DOHH2 (cell line): ENCODE data around the gene TANGO2.
A peak's percentile ranks its signal among the peaks of the same experiment; 100 is the strongest.

ENCODE experiments used
- H3F3A ChIP-seq: fragments of 200-600 bp; sonication (generic), shearing (Covaris generic); 2 replicates; pipeline ENCODE4 v1.6.0; 2016; ENCODE audit warnings: antibody characterized with exemption, mild to moderate bottlenecking; ENCODE audit not compliant: control insufficient read depth, insufficient read depth
- H3K27ac ChIP-seq: fragments of 200-600 bp; sonication (generic); 2 replicates; pipeline ENCODE4 v1.5.1; 2014; ENCODE audit warnings: low read depth, mild to moderate bottlenecking, low read length, moderate library complexity
- H3K27me3 ChIP-seq: fragments of 200-600 bp; sonication (generic); 2 replicates; pipeline ENCODE4 v1.6.1; 2014; ENCODE audit warnings: mild to moderate bottlenecking, low read length, mixed read lengths; ENCODE audit not compliant: control insufficient read depth
- H3K36me3 ChIP-seq: fragments of 200-600 bp; sonication (generic); 2 replicates; pipeline ENCODE4 v1.6.1; 2014; ENCODE audit warnings: mild to moderate bottlenecking, low read length, moderate library complexity, mixed read lengths; ENCODE audit not compliant: control insufficient read depth
- H3K4me1 ChIP-seq: fragments of 200-600 bp; sonication (generic); 2 replicates; pipeline ENCODE4 v1.6.1; 2014; ENCODE audit warnings: mild to moderate bottlenecking, low read length, mixed read lengths; ENCODE audit not compliant: control insufficient read depth
- H3K4me2 ChIP-seq: fragments of 200-600 bp; sonication (generic); 2 replicates; pipeline ENCODE4 v1.6.0; 2014; ENCODE audit warnings: mild to moderate bottlenecking, low read length, moderate library complexity
- H3K4me3 ChIP-seq: fragments of 200-600 bp; sonication (generic); 2 replicates; pipeline ENCODE4 v1.5.1; 2014; ENCODE audit warnings: mild to moderate bottlenecking, low read length, mixed read lengths
- H3K79me2 ChIP-seq: fragments of 200-600 bp; sonication (generic); 2 replicates; pipeline ENCODE4 v1.6.1; 2014; ENCODE audit warnings: mild to moderate bottlenecking, low read length, mixed read lengths; ENCODE audit not compliant: control insufficient read depth
- H3K9me2 ChIP-seq: fragments of 200-600 bp; sonication (generic); replicated peaks from 2 replicates; pipeline ENCODE4 v1.6.1; 2014; ENCODE audit warnings: mild to moderate bottlenecking, low read length, mixed read lengths; ENCODE audit not compliant: control insufficient read depth
- H3K9me3 ChIP-seq: fragments of 200-600 bp; sonication (generic); 2 replicates; pipeline ENCODE4 v1.6.1; 2014; ENCODE audit warnings: antibody characterized with exemption, low read length, mixed read lengths; ENCODE audit not compliant: control insufficient read depth, insufficient read depth
- H4K20me1 ChIP-seq: fragments of 200-600 bp; sonication (generic); 2 replicates; pipeline ENCODE4 v1.6.0; 2014; ENCODE audit warnings: low read depth, mild to moderate bottlenecking, antibody characterized with exemption, low read length, moderate library complexity; ENCODE audit not compliant: control insufficient read depth, insufficient read depth
- CTCF ChIP-seq: fragments of 200-600 bp; sonication (generic); IDR thresholded peaks from one replicate; pipeline ENCODE4 v1.5.1; 2014; ENCODE audit warnings: antibody characterized with exemption, mild to moderate bottlenecking, low read depth, low read length; ENCODE audit not compliant: poor library complexity, severe bottlenecking
- EZH2phosphoT487 ChIP-seq: fragments of 200-600 bp; sonication (generic); IDR thresholded peaks from 2 replicates; pipeline ENCODE4 v1.6.1; 2017; ENCODE audit warnings: borderline replicate concordance, mild to moderate bottlenecking, antibody characterized with exemption, low read length, moderate library complexity, mixed read lengths

TANGO2 gene

GRCh38 chr22:20020533-20021195, at the start of gene TANGO2:
TANGO2 (plus strand) TSS chr22:20021110; CDS start chr22:20036799, 15,689 bp downstream.
- TF ChIP-seq CTCF (no peak), EZH2phosphoT487 (no peak)
- Histone ChIP-seq H3K9me2 (no peaks in the 10 kb centered on the region), H3K27ac (peak within 1 kb of the TSS; percentile 13; the same call in 1 of the 2 replicates), H3K4me2 (peak within 1 kb of the TSS; percentile 97), H3K79me2 (peaks cover 38% of the 10 kb centered on the region), H3K9me3 (no peaks in the 10 kb centered on the region), H3K27me3 (peaks cover 23% of the 10 kb centered on the region), H4K20me1 (peaks cover 11% of the 10 kb centered on the region; the same call in 1 of the 2 replicates), H3K4me1 (peaks cover 38% of the 10 kb centered on the region), H3K4me3 (peak within 1 kb of the TSS; percentile 88), H3K36me3 (peaks cover 4% of the 10 kb centered on the region; the same call in 1 of the 2 replicates), H3F3A (no peaks in the 10 kb centered on the region)

GRCh38 chr22:19971276-19972124, 49.4 kb upstream of the TANGO2 start:
- Histone ChIP-seq H3K36me3 (peaks cover 17% of the 10 kb centered on the region; the same call in 1 of the 2 replicates), H3K9me2 (no peaks in the 10 kb centered on the region), H3K79me2 (no peaks in the 10 kb centered on the region), H3K9me3 (no peaks in the 10 kb centered on the region), H4K20me1 (no peaks in the 10 kb centered on the region), H3K4me2 (no peak overlapping the region), H3K27me3 (no peaks in the 10 kb centered on the region), H3F3A (no peaks in the 10 kb centered on the region), H3K4me3 (no peak overlapping the region), H3K4me1 (peaks cover 16% of the 10 kb centered on the region), H3K27ac (no peak overlapping the region)
- TF ChIP-seq EZH2phosphoT487 (no peak), CTCF (no peak)

GRCh38 chr22:19972251-19972650, 48.7 kb upstream of the TANGO2 start:
- no peaks in the 10 kb centered on the region for H4K20me1 ChIP-seq

More at GRCh38 chr22:19972251-19972650, 48.7 kb upstream of the TANGO2 start:
- H3K9me3 ChIP-seq = no peaks in the 10 kb centered on the region
- H3K27ac ChIP-seq = no peak overlapping the region
- no peaks in the 10 kb centered on the region for H3K79me2 ChIP-seq
- peaks cover 11% of the 10 kb centered on the region; the same call in 1 of the 2 replicates for H3K36me3 ChIP-seq
- peaks cover 16% of the 10 kb centered on the region for H3K4me1 ChIP-seq
- H3K4me2 ChIP-seq = no peak overlapping the region
- H3K27me3 ChIP-seq = no peaks in the 10 kb centered on the region
- H3F3A ChIP-seq = no peaks in the 10 kb centered on the region
- TF ChIP-seq CTCF (no peak), EZH2phosphoT487 (no peak)
- no peak overlapping the region for H3K4me3 ChIP-seq
- no peaks in the 10 kb centered on the region for H3K9me2 ChIP-seq
